CD4-positive, alpha-beta T cell (primary cell): ENCODE results near the gene B4GALT1. TPM values are rescaled to one million over a fixed set of nuclear protein-coding genes. Genes with fewer than 3 reads are reported as not detected.

ENCODE experiments used
- ATAC-seq: fragments of 200-7000 bp; cut with Tn5 transposase; one replicate; pipeline ENCODE4 v1.10.0; 2022; ENCODE audit warnings: mild to moderate bottlenecking; ENCODE audit not compliant: poor library complexity
- CTCF ChIA-PET: fragments of 350-600 bp; sonication (Branson Sonifier 250); formaldehyde crosslinking; loops from one replicate; lab custom pipeline; 2021; ENCODE audit warnings: antibody characterized with exemption, inconsistent platforms; lab: Charles Lee
- POLR2A ChIA-PET: fragments of 350-600 bp; sonication (Branson Sonifier 250); formaldehyde crosslinking; loops from one replicate; lab custom pipeline; 2021; ENCODE audit warnings: antibody characterized with exemption, inconsistent platforms; lab: Charles Lee
- DNase-seq, 14 experiments: peaks; one replicate each; pipeline ENCODE4 v3.0.0-alpha.2; 2013 to 2020; ENCODE audit warnings: mixed read lengths in 2 of 14
- H3K27ac ChIP-seq, 2 donors: one replicate each; pipeline versions ENCODE4 v1.5.1 to v1.7.0; 2013; ENCODE audit warnings: low read length in 2 of 2, low read depth in 1 of 2, mild to moderate bottlenecking in 1 of 2
- H3K27me3 ChIP-seq, 2 experiments: 1 replicate in 1 of 2; 2 replicates in 1 of 2; pipeline versions ENCODE4 v1.6.1 to v1.7.0; 2013; ENCODE audit warnings: low read length in 2 of 2, control low read depth in 1 of 2, mild to moderate bottlenecking in 1 of 2, moderate library complexity in 1 of 2; ENCODE audit not compliant: insufficient read depth in 2 of 2, control insufficient read depth in 1 of 2
- H3K36me3 ChIP-seq: one replicate; pipeline ENCODE4 v1.6.1; 2013; ENCODE audit warnings: low read length, control low read depth; ENCODE audit not compliant: insufficient read depth
- H3K4me1 ChIP-seq: one replicate; pipeline ENCODE4 v1.6.1; 2013; ENCODE audit warnings: low read length, control low read depth; ENCODE audit not compliant: insufficient read depth
- H3K4me3 ChIP-seq: one replicate; pipeline ENCODE4 v1.5.1; 2013; ENCODE audit warnings: mild to moderate bottlenecking, low read length, moderate library complexity
- H3K9me3 ChIP-seq, 2 experiments: 1 replicate in 1 of 2; 2 replicates in 1 of 2; pipeline versions ENCODE4 v1.6.1 to v1.7.0; 2013; ENCODE audit warnings: low read length in 2 of 2, mild to moderate bottlenecking in 2 of 2, control low read depth in 1 of 2, moderate library complexity in 1 of 2; ENCODE audit not compliant: control insufficient read depth in 1 of 2, insufficient read depth in 1 of 2
- H3K27ac Mint-ChIP-seq: one replicate; pipeline ENCODE4 v1.8.0; 2020; ENCODE audit warnings: mixed read lengths
- H3K27me3 Mint-ChIP-seq: one replicate; pipeline ENCODE4 v1.8.0; 2021; ENCODE audit warnings: mixed read lengths
- H3K36me3 Mint-ChIP-seq: one replicate; pipeline ENCODE4 v1.8.0; 2021; ENCODE audit warnings: low read depth, mixed read lengths
- H3K4me1 Mint-ChIP-seq: one replicate; pipeline ENCODE4 v1.8.0; 2021; ENCODE audit warnings: low read depth, mixed read lengths
- H3K4me3 Mint-ChIP-seq: one replicate; pipeline ENCODE4 v1.8.0; 2020; ENCODE audit warnings: mild to moderate bottlenecking, mixed read lengths
- H3K9me3 Mint-ChIP-seq: one replicate; pipeline ENCODE4 v1.8.0; 2020; ENCODE audit warnings: mixed read lengths
- CTCF ChIP-seq: fragments of 200-600 bp; IDR thresholded peaks from one replicate; pipeline ENCODE4 v1.8.0; 2022; ENCODE audit warnings: antibody characterized with exemption, mild to moderate bottlenecking
- intact Hi-C, 2 experiments: fragments of 100-400 bp; cut with DNase I in 1 of 2; cut with micrococcal nuclease in 1 of 2; formaldehyde crosslinking; loops; one replicate each; pipeline versions ENCODE4 v1.15.1 to v1.9.0; 2023 to 2025; cut with DNase I, micrococcal nuclease
- total RNA-seq, 174 experiments: library from RNA in 2 of 174; stranded (reverse) in 2 of 174; gene quantifications; one replicate each; pipeline ENCODE4 v1.2.3 and lab custom pipeline; 2021 to 2026

B4GALT1 gene
- total RNA-seq, 2 experiments from 2014 or later: 74.7 to 77.0 TPM

GRCh38 chr9:33170464-33171415 lies 3.6 kb upstream of the B4GALT1 start:
- ChIA-PET POLR2A (interaction anchor here (0.7 to 1.1 kb wide), 2 partner anchors 10 to 145 kb away, joined by 3 read pairs; no protein-coding TSS in a partner anchor), CTCF (interaction anchor here (0.6 to 1.9 kb wide), 7 partner anchors 11 to 147 kb away, joined by 3 to 8 read pairs (median 5); no protein-coding TSS in a partner anchor)
- Mint-ChIP-seq H3K27me3 (no peaks in the 10 kb centered on the region), H3K9me3 (no peaks in the 10 kb centered on the region), H3K4me3 (peak overlapping the region; percentile 16), H3K4me1 (peaks cover 29% of the 10 kb centered on the region), H3K36me3 (no peaks in the 10 kb centered on the region), H3K27ac (peak overlapping the region; percentile 65)
- peak; percentile 41 for TF ChIP-seq CTCF
- ATAC-seq (no peak), DNase-seq (peak in 12 of 14 experiments; percentile 19 to 70 (median 44))
- intact Hi-C loops: loop anchor here in 1 of 2 experiments (2.0 kb wide), 1 partner anchor 90 kb away; no protein-coding TSS in a partner anchor
- no peaks in the 10 kb centered on the region for H3K27me3 ChIP-seq
- no peaks in the 10 kb centered on the region for H3K9me3 ChIP-seq
- H3K36me3 ChIP-seq: no peaks in the 10 kb centered on the region
- H3K4me3 ChIP-seq: no peak overlapping the region
- H3K4me1 ChIP-seq: peaks cover 20% of the 10 kb centered on the region
- H3K27ac ChIP-seq: no peak overlapping the region

DNA sequence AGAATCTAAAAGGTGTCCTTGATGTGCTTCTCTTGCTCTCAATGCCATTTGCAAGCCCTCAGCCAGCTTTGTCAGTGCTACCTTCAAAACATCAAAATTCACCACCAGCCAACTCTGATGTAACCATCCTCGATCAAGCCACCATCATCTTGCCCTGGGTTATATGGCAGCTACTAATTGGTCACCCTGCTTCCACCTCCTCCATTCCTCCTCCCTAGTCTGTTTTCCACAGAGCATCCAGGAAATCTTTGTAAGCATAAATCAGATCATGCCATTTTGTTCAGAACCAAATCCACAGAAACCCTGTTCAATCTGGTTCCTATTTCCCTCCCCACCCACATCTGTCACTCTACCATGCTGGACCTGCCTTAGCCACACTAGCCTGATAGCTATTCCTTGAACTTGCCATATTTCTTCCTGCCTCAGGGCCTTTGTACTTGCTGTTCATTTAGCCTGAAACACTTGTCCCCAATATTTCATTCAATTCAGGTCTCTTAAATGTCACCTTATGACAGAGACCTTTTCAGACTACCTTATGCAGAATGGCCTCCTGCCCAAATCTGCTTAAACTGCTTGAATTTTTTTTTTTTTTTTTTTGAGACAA lies 1.9 kb upstream of the B4GALT1 start:
- peaks cover 44% of the 10 kb centered on the region for H3K4me1 Mint-ChIP-seq

More for the DNA sequence above, 1.9 kb upstream of the B4GALT1 start:
- Mint-ChIP-seq H3K27ac (peak overlapping the region; percentile 97), H3K4me3 (peak overlapping the region; percentile 57), H3K27me3 (no peaks in the 10 kb centered on the region), H3K9me3 (no peaks in the 10 kb centered on the region), H3K36me3 (no peaks in the 10 kb centered on the region)
- H3K36me3 ChIP-seq: no peaks in the 10 kb centered on the region
- peaks cover 36% of the 10 kb centered on the region for H3K4me1 ChIP-seq
- H3K4me3 ChIP-seq: no peak overlapping the region
- intact Hi-C loops: loop anchor here (1.0 to 10.0 kb wide), 9 partner anchors 37 to 1208 kb away; partner anchors contain the start of genes MYORG (in 1 of the 2), NOL6 (in 1 of the 2), SMIM27 (in 1 of the 2) and TOPORS (in 1 of the 2)
- ChIA-PET POLR2A (interaction anchor here (2.8 kb wide), 1 partner anchor 121 kb away, joined by 30 read pairs; the partner anchor contains the start of gene NFX1), CTCF (interaction anchor here (1.9 kb wide), 1 partner anchor 57 kb away, joined by 6 read pairs; no protein-coding TSS in a partner anchor)
- ATAC-seq (no peak), DNase-seq (no peak)
- peak overlapping the region; percentile 89 to 94 for H3K27ac ChIP-seq
- H3K27me3 ChIP-seq: no peaks in the 10 kb centered on the region
- no peaks in the 10 kb centered on the region for H3K9me3 ChIP-seq
- no peak for TF ChIP-seq CTCF
